GM12878 (cell line): ENCODE measurements around the gene CLIC3. TPM values are rescaled to one million over a fixed set of nuclear protein-coding genes. Genes with fewer than 3 reads are reported as not detected.
A peak's percentile ranks its signal among the peaks of the same experiment; 100 is the strongest.

Experiments used
- ATAC-seq: fragments of 200-7000 bp; cut with Tn5 transposase; 3 replicates; pipeline ENCODE4 v1.9.1; 2020; ENCODE audit warnings: mild to moderate bottlenecking, moderate library complexity
- BruUV-seq: library from RNA; stranded (reverse); fragments of 400-500 nt; replicated peaks from 2 replicates; lab custom pipeline; 2021; lab: Mats Ljungman, UMichigan
- CTCF ChIA-PET: fragments of 300-600 bp; sonication (Branson Sonifier 250); formaldehyde crosslinking; extraction: SDS; loops from one replicate; lab custom pipeline; 2021; ENCODE audit warnings: inconsistent platforms; lab: Yijun Ruan, JAX
- POLR2A ChIA-PET: fragments of 350-600 bp; formaldehyde crosslinking; extraction: SDS; loops from one replicate; lab custom pipeline; 2021; ENCODE audit warnings: inconsistent platforms; lab: Charles Lee
- RAD21 ChIA-PET: fragments of 300-600 bp; sonication (Branson Sonifier 250); formaldehyde crosslinking; loops from one replicate; lab custom pipeline; 2023; ENCODE audit warnings: antibody characterized with exemption; ENCODE audit not compliant: unreplicated experiment; lab: Charles Lee
- SMC1A ChIA-PET: fragments of 300-600 bp; sonication (Branson Sonifier 250); formaldehyde crosslinking; loops from one replicate; lab custom pipeline; 2023; ENCODE audit not compliant: unreplicated experiment, uncharacterized antibody; lab: Charles Lee
- DNase-seq: peaks from one replicate; pipeline ENCODE4 v3.0.0-alpha.2; 2011; ENCODE audit warnings: low read depth, low spot score
- FAIRE-seq: peaks from 3 replicates; lab custom pipeline; 2011; peaks lifted over from hg19 to GRCh38; lab: Jason Lieb, UNC
- H2AFZ ChIP-seq: 2 replicates; pipeline ENCODE4 v1.6.0; 2011; ENCODE audit warnings: low read depth, low read length, control low read depth; ENCODE audit not compliant: control insufficient read depth
- H3K27ac ChIP-seq: 2 replicates; pipeline ENCODE4 v1.5.1; 2011; ENCODE audit warnings: control low read depth; ENCODE audit not compliant: control insufficient read depth, insufficient read depth
- H3K27me3 ChIP-seq, 2 experiments: replicated peaks in 1 of 2; 2 replicates each; pipeline versions ENCODE4 v1.6.0 to v1.6.1; 2011; ENCODE audit warnings: low read length in 1 of 2; ENCODE audit not compliant: control insufficient read depth in 2 of 2, insufficient read depth in 2 of 2
- H3K36me3 ChIP-seq, 2 experiments: 2 replicates each; pipeline ENCODE4 v1.5.1; 2011; ENCODE audit warnings: low read length in 1 of 2; ENCODE audit not compliant: control insufficient read depth in 2 of 2, insufficient read depth in 2 of 2
- H3K4me1 ChIP-seq: 2 replicates; pipeline ENCODE4 v1.6.1; 2011; ENCODE audit warnings: mild to moderate bottlenecking, low read length, moderate library complexity, mixed read lengths; ENCODE audit not compliant: control insufficient read depth, insufficient read depth
- H3K4me2 ChIP-seq: 2 replicates; pipeline ENCODE4 v1.6.0; 2011; ENCODE audit warnings: control low read depth; ENCODE audit not compliant: control insufficient read depth, insufficient read depth
- H3K4me3 ChIP-seq: fragments of 200-600 bp; sonication (generic); 2 replicates; pipeline ENCODE4 v1.5.1; 2016
- H3K79me2 ChIP-seq: 2 replicates; pipeline ENCODE4 v1.6.0; 2011; ENCODE audit warnings: low read length; ENCODE audit not compliant: control insufficient read depth, insufficient read depth
- H3K9ac ChIP-seq: 2 replicates; pipeline ENCODE4 v1.8.0; 2011; ENCODE audit warnings: low read length, control low read depth, mixed read lengths; ENCODE audit not compliant: control insufficient read depth, insufficient read depth
- H3K9me3 ChIP-seq: replicated peaks from 3 replicates; pipeline ENCODE4 v1.5.1; 2011; ENCODE audit warnings: mild to moderate bottlenecking, low read length; ENCODE audit not compliant: control insufficient read depth, insufficient read depth
- H4K20me1 ChIP-seq: 2 replicates; pipeline ENCODE4 v1.6.0; 2011; ENCODE audit not compliant: control insufficient read depth, insufficient read depth
- ATF7 ChIP-seq: fragments of 450-650 bp; IDR thresholded peaks from 2 replicates; pipeline ENCODE4 v1.6.1; 2016; ENCODE audit warnings: low read depth, mild to moderate bottlenecking
- BCL11A ChIP-seq: IDR thresholded peaks from 2 replicates; pipeline ENCODE4 v1.6.1; 2011; ENCODE audit warnings: low read depth, low read length
- EP300 ChIP-seq, 2 experiments: fragments of 150-350 bp in 1 of 2; IDR thresholded peaks; 2 replicates each; pipeline ENCODE4 v1.6.1; 2011 to 2012; ENCODE audit warnings: low read depth in 2 of 2, low read length in 2 of 2, borderline replicate concordance in 1 of 2, improper control_type of control experiment in 1 of 2, inconsistent platforms in 1 of 2; ENCODE audit not compliant: control insufficient read depth in 1 of 2
- HDGF ChIP-seq: fragments of 450-650 bp; IDR thresholded peaks from 2 replicates; pipeline ENCODE4 v1.6.1; 2016; ENCODE audit warnings: antibody characterized with exemption
- IKZF2 ChIP-seq, 2 experiments: fragments of 450-650 bp; IDR thresholded peaks; 2 replicates each; pipeline ENCODE4 v1.6.1; 2017; ENCODE audit warnings: mild to moderate bottlenecking in 2 of 2, moderate library complexity in 2 of 2
- NR2C1 ChIP-seq: fragments of 450-650 bp; IDR thresholded peaks from 2 replicates; pipeline ENCODE4 v1.6.1; 2017; ENCODE audit warnings: antibody characterized with exemption, mild to moderate bottlenecking, moderate library complexity
- NR2F1 ChIP-seq: fragments of 450-650 bp; conservative IDR thresholded peaks from 2 replicates; pipeline ENCODE4 v1.6.1; 2017; ENCODE audit warnings: mild to moderate bottlenecking
- RAD51 ChIP-seq: fragments of 450-650 bp; IDR thresholded peaks from 2 replicates; pipeline ENCODE4 v1.6.1; 2016; ENCODE audit warnings: moderate library complexity, mild to moderate bottlenecking, inconsistent platforms
- RFX5 ChIP-seq: IDR thresholded peaks from 2 replicates; pipeline ENCODE4 v1.6.1; 2011; ENCODE audit warnings: low read depth, low read length, improper control_type of control experiment
- TBL1XR1 ChIP-seq: IDR thresholded peaks from 2 replicates; pipeline ENCODE4 v1.6.1; 2012; ENCODE audit warnings: low read depth, low read length, improper control_type of control experiment
- WRNIP1 ChIP-seq: IDR thresholded peaks from 2 replicates; pipeline ENCODE4 v1.6.1; 2011; ENCODE audit warnings: low read depth, low read length, improper control_type of control experiment, borderline replicate concordance
- WGBS: methylation state at CpG from one replicate; pipeline ENCODE4 v1.1.6; 2016; ENCODE audit warnings: low lambda C conversion rate; ENCODE audit not compliant: insufficient replicate concordance, insufficient coverage; ENCODE audit errors: missing lambda C conversion rate; 5-methylcytosine and 5-hydroxymethylcytosine counted together
- in situ Hi-C: fragments of 300-500 bp; cut with MboI; formaldehyde crosslinking; loops from 9 replicates; pipeline ENCODE4 v1.14.3; 2018; ENCODE audit warnings: mixed read lengths
- intact Hi-C: fragments of 100-400 bp; cut with micrococcal nuclease; formaldehyde crosslinking; loops from one replicate; pipeline ENCODE4 v1.14.2; 2022; ENCODE audit not compliant: unreplicated experiment
- polyA plus RNA-seq, 11 experiments: library from polyadenylated mRNA; depleted of rRNA in 4 of 11; unstranded in 6 of 11; stranded (reverse) in 5 of 11; fragments of >200 nt; fragmentation: Nextera tagmentation in 4 of 11; fragmentation: Illumina TruSeq in 1 of 11; extraction: Ambion mirVana in 4 of 11; extraction: Trizol in 1 of 11; gene quantifications; 1 replicate in 1 of 11; 2 replicates in 10 of 11; pipeline versions ENCODE4 v1.2.1 to v1.2.3, GENCODE V29; 2011 to 2016; ENCODE audit warnings: inconsistent platforms in 2 of 11, missing spikeins in 2 of 11, low read depth in 1 of 11
- total RNA-seq, 4 experiments: library from RNA; depleted of rRNA in 3 of 4; stranded (reverse); fragments of >200 nt in 3 of 4; fragmentation: Illumina TruSeq in 1 of 4; extraction: Trizol in 1 of 4; gene quantifications; 2 replicates each; pipeline versions ENCODE4 v1.2.1 to v1.2.3, GENCODE V29; 2013 to 2021
- TF ChIP-seq, protein P1 (sequence below): IDR thresholded peaks from 2 replicates; pipeline ENCODE4 v1.6.1; 2012; ENCODE audit warnings: low read depth, low read length, improper control_type of control experiment
- TF ChIP-seq, protein P2 (sequence below): IDR thresholded peaks from 2 replicates; pipeline ENCODE4 v1.6.1; 2012; ENCODE audit warnings: low read length, inconsistent platforms
- TF ChIP-seq, protein P3 (sequence below): fragments of 450-650 bp; formaldehyde crosslinking; IDR thresholded peaks from 2 replicates; pipeline ENCODE4 v1.5.0; 2022; ENCODE audit warnings: mild to moderate bottlenecking, missing genetic modification characterization

Gene CLIC3
- total and polyA plus RNA-seq, 10 of the 15 experiments (the other 5 are each of a cell fraction or from before 2014, with no cell fraction given): 0.31 TPM; not detected in 9

DNA sequence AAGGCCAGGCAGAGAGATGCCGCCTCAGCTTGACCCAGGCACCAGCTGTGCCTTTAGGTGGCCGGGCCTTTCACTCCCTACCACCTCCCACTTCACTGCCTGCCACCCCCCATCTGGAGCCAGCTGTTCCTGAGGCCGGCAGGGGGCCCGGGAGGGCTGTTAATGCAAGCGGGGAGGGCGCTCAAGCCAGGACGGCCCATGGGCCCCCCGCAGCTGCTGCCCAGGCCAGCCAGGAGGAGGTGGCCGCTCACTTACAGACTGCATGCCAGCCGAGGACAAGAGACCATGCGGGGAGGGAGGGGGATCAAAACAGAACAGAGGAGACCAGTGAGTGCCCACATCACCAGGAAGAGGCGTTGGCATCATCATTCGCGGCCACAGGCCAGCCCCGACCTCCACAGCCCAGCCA lies 27.2 kb upstream of the CLIC3 start:
- ChIA-PET SMC1A (no interaction called here), POLR2A (interaction anchor here (0.6 kb wide), 1 partner anchor 465 kb away, joined by 4 read pairs; no protein-coding TSS in a partner anchor), CTCF (no interaction called here), RAD21 (no interaction called here)
- Histone ChIP-seq H3K36me3 (no peaks in the 10 kb centered on the region), H4K20me1 (no peaks in the 10 kb centered on the region), H3K79me2 (no peaks in the 10 kb centered on the region), H3K27me3 (peaks cover 0 to 2% of the 10 kb centered on the region in 2 experiments; a peak in 2 of 4 replicates), H3K4me2 (no peak overlapping the region), H3K27ac (no peak overlapping the region), H3K4me1 (peaks cover 2% of the 10 kb centered on the region; the same call in 1 of the 2 replicates), H3K4me3 (no peak overlapping the region), H3K9me3 (no peaks in the 10 kb centered on the region), H2AFZ (no peak overlapping the region), H3K9ac (no peak overlapping the region)
- TF ChIP-seq TBL1XR1: no peak
- no peak for TF ChIP-seq ATF7
- TF ChIP-seq, protein P1, sequence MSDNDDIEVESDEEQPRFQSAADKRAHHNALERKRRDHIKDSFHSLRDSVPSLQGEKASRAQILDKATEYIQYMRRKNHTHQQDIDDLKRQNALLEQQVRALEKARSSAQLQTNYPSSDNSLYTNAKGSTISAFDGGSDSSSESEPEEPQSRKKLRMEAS: no peak
- TF ChIP-seq RAD51: no peak
- no peak for DNase-seq
- ATAC-seq: no peak
- no peak for FAIRE-seq
- intact Hi-C loops (no loop called here), in situ Hi-C loops (no loop called here)
- BruUV-seq: no TSS peak
- WGBS: 65% methylated on average over 15 of the region's 15 CpGs

DNA sequence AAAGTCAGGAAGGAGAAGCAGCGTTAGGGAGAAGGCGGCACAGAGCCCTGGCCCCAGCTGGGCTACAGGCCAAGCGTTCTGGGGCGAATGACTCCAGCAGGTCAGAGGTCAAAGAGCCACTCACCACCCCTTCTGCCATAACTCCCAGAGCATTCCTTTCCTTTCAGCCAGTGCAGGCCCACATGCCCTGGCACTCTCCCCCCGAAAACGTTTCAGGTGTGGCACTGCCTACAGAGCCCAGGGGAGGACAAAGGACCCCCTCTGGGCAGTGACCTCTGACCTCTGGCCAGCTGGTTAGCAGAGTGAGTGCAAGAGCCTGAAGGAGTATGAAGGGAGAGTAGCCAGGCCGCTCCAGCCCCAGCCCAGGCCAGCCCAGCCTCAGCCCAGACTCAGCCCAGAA lies 26.8 kb upstream of the CLIC3 start:
- in situ Hi-C loops: no loop called here

More for the DNA sequence above, 26.8 kb upstream of the CLIC3 start:
- Histone ChIP-seq H3K4me1 (no peaks in the 10 kb centered on the region), H3K79me2 (no peaks in the 10 kb centered on the region), H3K4me3 (no peak overlapping the region), H2AFZ (no peak overlapping the region), H3K9me3 (no peaks in the 10 kb centered on the region), H3K36me3 (no peaks in the 10 kb centered on the region), H3K27me3 (peaks cover 0 to 2% of the 10 kb centered on the region in 2 experiments; a peak in 2 of 4 replicates), H3K4me2 (no peak overlapping the region), H3K9ac (no peak overlapping the region), H3K27ac (no peak overlapping the region), H4K20me1 (no peaks in the 10 kb centered on the region)
- TF ChIP-seq, protein P2, sequence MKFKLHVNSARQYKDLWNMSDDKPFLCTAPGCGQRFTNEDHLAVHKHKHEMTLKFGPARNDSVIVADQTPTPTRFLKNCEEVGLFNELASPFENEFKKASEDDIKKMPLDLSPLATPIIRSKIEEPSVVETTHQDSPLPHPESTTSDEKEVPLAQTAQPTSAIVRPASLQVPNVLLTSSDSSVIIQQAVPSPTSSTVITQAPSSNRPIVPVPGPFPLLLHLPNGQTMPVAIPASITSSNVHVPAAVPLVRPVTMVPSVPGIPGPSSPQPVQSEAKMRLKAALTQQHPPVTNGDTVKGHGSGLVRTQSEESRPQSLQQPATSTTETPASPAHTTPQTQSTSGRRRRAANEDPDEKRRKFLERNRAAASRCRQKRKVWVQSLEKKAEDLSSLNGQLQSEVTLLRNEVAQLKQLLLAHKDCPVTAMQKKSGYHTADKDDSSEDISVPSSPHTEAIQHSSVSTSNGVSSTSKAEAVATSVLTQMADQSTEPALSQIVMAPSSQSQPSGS: no peak
- TF ChIP-seq RFX5 (no peak), IKZF2 (IDR thresholded peaks at IDR 0.05) (no peak), NR2F1 (peak; percentile 84), BCL11A (no peak), HDGF (no peak), NR2C1 (peak; percentile 45), EP300 (IDR thresholded peaks at IDR 0.05; ENCODE audit: borderline replicate concordance in 1 of 2, control insufficient read depth in 1 of 2, low read depth in 2 of 2, low read length in 2 of 2) (no peak), WRNIP1 (no peak)
- TF ChIP-seq, protein P3, sequence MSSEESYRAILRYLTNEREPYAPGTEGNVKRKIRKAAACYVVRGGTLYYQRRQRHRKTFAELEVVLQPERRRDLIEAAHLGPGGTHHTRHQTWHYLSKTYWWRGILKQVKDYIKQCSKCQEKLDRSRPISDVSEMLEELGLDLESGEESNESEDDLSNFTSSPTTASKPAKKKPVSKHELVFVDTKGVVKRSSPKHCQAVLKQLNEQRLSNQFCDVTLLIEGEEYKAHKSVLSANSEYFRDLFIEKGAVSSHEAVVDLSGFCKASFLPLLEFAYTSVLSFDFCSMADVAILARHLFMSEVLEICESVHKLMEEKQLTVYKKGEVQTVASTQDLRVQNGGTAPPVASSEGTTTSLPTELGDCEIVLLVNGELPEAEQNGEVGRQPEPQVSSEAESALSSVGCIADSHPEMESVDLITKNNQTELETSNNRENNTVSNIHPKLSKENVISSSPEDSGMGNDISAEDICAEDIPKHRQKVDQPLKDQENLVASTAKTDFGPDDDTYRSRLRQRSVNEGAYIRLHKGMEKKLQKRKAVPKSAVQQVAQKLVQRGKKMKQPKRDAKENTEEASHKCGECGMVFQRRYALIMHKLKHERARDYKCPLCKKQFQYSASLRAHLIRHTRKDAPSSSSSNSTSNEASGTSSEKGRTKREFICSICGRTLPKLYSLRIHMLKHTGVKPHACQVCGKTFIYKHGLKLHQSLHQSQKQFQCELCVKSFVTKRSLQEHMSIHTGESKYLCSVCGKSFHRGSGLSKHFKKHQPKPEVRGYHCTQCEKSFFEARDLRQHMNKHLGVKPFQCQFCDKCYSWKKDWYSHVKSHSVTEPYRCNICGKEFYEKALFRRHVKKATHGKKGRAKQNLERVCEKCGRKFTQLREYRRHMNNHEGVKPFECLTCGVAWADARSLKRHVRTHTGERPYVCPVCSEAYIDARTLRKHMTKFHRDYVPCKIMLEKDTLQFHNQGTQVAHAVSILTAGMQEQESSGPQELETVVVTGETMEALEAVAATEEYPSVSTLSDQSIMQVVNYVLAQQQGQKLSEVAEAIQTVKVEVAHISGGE (CRISPR knock-in tag): no peak
- no TSS peak for BruUV-seq
- DNase-seq (no peak), FAIRE-seq (no peak), ATAC-seq (no peak)
- RAD21 ChIA-PET: no interaction called here
- intact Hi-C loops: no loop called here
- WGBS: 73% methylated on average over 7 of the region's 7 CpGs
- POLR2A ChIA-PET: interaction anchor here (0.6 kb wide), 1 partner anchor 465 kb away, joined by 4 read pairs; no protein-coding TSS in a partner anchor
- SMC1A ChIA-PET: no interaction called here
- CTCF ChIA-PET: no interaction called here
